Muscle layer of duodenum (tissue), 2 donors: ENCODE results near the gene ZNF140.

Source experiments
- H3K27ac ChIP-seq: one replicate; pipeline ENCODE4 v1.7.0; 2013; ENCODE audit warnings: mild to moderate bottlenecking, low read length
- H3K27me3 ChIP-seq: one replicate; pipeline ENCODE4 v1.7.0; 2013; ENCODE audit warnings: low read depth, mild to moderate bottlenecking, control low read depth, low read length
- H3K36me3 ChIP-seq, 2 donors: one replicate each; pipeline ENCODE4 v1.7.0; 2013; ENCODE audit warnings: low read length in 2 of 2, control low read depth in 1 of 2, mild to moderate bottlenecking in 1 of 2; ENCODE audit not compliant: insufficient read depth in 2 of 2, control insufficient read depth in 1 of 2
- H3K4me1 ChIP-seq, 2 donors: one replicate each; pipeline ENCODE4 v1.7.0; 2013; ENCODE audit warnings: low read length in 2 of 2, mild to moderate bottlenecking in 2 of 2, control low read depth in 1 of 2, moderate library complexity in 1 of 2; ENCODE audit not compliant: insufficient read depth in 2 of 2, control insufficient read depth in 1 of 2
- H3K4me3 ChIP-seq, 2 donors: one replicate each; pipeline ENCODE4 v1.7.0; 2013; ENCODE audit warnings: low read length in 2 of 2, low read depth in 1 of 2, mild to moderate bottlenecking in 1 of 2
- H3K9me3 ChIP-seq, 2 donors: one replicate each; pipeline ENCODE4 v1.7.0; 2013; ENCODE audit warnings: low read length in 2 of 2, control low read depth in 1 of 2, mild to moderate bottlenecking in 1 of 2; ENCODE audit not compliant: control insufficient read depth in 1 of 2
- donor health status: healthy.

ZNF140 gene

GRCh38 chr12:133081159-133081780 is 547 bp downstream of the ZNF140 start:
- Histone ChIP-seq H3K36me3 (peaks cover 38 to 52% of the 10 kb centered on the region in 2 donors), H3K4me1 (peaks cover 0 to 8% of the 10 kb centered on the region in 2 donors), H3K9me3 (peaks cover 57 to 72% of the 10 kb centered on the region in 2 donors), H3K4me3 (peak overlapping the region; percentile 82), H3K27me3 (no peaks in the 10 kb centered on the region), H3K27ac (peak overlapping the region; percentile 98)

GRCh38 chr12:133083345-133083744 is 2.6 kb downstream of the ZNF140 start:
- Histone ChIP-seq H3K27me3 (no peaks in the 10 kb centered on the region), H3K4me1 (peaks cover 0 to 8% of the 10 kb centered on the region in 2 donors), H3K9me3 (peaks cover 63 to 72% of the 10 kb centered on the region in 2 donors), H3K27ac (no peak overlapping the region), H3K36me3 (peaks cover 55 to 72% of the 10 kb centered on the region in 2 donors), H3K4me3 (peak overlapping the region; percentile 34 to 82)

DNA sequence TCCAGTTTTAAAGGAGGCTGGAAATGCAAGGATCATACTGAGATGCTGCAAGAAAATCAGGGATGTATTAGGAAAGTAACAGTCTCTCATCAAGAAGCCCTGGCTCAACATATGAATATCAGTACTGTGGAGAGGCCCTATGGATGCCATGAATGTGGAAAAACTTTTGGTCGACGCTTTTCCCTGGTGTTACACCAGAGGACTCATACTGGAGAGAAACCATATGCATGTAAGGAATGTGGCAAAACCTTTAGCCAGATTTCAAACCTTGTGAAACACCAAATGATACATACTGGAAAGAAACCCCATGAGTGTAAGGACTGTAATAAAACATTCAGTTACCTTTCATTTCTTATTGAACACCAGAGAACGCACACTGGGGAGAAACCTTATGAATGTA is 24.9 kb downstream of the ZNF140 start:
- H3K9me3 ChIP-seq: peaks cover 85 to 98% of the 10 kb centered on the region in 2 donors
- no peaks in the 10 kb centered on the region for H3K4me1 ChIP-seq
- peak overlapping the region; percentile 17 to 63 for H3K4me3 ChIP-seq
- peaks cover 40 to 100% of the 10 kb centered on the region in 2 donors for H3K36me3 ChIP-seq
- no peak overlapping the region for H3K27ac ChIP-seq
- no peaks in the 10 kb centered on the region for H3K27me3 ChIP-seq

- H3K36me3 ChIP-seq: peaks cover 34 to 96% of the 10 kb centered on the region in 2 donors
- peak overlapping the region; percentile 17 to 63 for H3K4me3 ChIP-seq
- H3K27ac ChIP-seq: no peak overlapping the region
- H3K27me3 ChIP-seq: no peaks in the 10 kb centered on the region
- H3K9me3 ChIP-seq: peaks cover 79 to 98% of the 10 kb centered on the region in 2 donors
- no peaks in the 10 kb centered on the region for H3K4me1 ChIP-seq
Observed at GRCh38 chr12:133106253-133106652, 25.5 kb downstream of the ZNF140 start.

DNA sequence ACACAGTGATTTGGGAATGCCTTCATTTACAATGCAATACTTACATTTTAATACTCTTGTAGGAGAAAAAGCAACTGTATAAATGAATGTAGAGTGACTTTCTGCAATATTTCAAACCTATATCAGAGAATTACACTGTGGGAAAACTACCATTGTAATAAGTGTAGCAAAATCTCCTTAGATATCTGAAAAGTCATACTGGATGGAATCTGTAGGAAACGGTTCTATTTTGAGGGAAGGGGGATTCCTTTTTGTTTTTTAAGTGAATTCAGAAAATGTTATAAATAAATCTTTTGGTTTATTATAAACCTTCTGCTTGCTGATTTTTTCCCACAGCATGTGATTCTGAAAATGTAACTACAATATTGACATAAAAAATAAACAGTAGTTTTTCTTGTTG is 26.4 kb downstream of the ZNF140 start:
- Histone ChIP-seq H3K9me3 (peaks cover 74 to 93% of the 10 kb centered on the region in 2 donors), H3K36me3 (peaks cover 28 to 87% of the 10 kb centered on the region in 2 donors), H3K4me3 (peak overlapping the region; percentile 17 to 63), H3K4me1 (no peaks in the 10 kb centered on the region), H3K27ac (no peak overlapping the region), H3K27me3 (no peaks in the 10 kb centered on the region)

- peaks cover 66 to 89% of the 10 kb centered on the region in 2 donors for H3K9me3 ChIP-seq
Observed at GRCh38 chr12:133108150-133108549, 27.4 kb downstream of the ZNF140 start.

DNA sequence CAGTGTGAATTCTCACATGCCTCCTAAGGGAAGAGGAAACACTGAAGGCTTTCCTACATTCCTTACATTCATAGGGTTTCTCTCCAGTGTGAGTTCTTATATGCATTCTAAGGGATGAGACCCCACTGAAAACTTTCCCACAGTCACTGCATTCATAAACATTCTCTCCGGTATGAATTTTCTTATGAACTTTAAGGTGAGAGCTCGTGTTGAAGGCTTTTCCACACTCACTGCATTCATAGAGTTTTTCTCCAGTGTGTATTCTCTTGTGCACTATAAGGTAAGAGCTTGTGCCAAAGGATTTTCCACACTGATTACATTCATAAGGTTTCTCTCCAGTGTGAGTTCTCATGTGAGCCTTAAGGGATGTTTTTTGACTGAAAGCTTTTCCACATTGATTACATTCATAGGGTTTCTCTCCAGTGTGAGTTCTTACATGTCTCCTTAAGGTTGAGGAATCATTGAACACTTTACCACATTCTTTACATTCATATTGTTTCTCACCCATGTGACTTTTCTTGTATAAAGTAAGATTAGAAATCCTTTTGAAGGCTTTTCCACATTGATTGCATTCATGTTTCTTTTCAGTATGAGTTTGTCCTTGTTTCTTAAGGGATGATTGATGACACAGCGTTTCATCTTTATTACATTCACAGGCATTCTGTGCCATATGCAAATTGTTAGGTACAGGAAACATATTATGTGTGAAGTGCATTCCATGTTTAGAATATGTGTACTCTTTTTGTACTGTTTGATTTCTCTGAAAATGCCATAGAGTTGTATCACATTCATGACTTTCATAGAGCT is 39.9 kb downstream of the ZNF140 start:
- peaks cover 86 to 94% of the 10 kb centered on the region in 2 donors for H3K9me3 ChIP-seq
- H3K27ac ChIP-seq: no peak overlapping the region
- no peaks in the 10 kb centered on the region for H3K27me3 ChIP-seq
- H3K36me3 ChIP-seq: peaks cover 22 to 94% of the 10 kb centered on the region in 2 donors
- H3K4me1 ChIP-seq: no peaks in the 10 kb centered on the region
- peak overlapping the region; percentile 35 to 58 for H3K4me3 ChIP-seq

More at GRCh38 chr12:133108150-133108549, 27.4 kb downstream of the ZNF140 start:
- peaks cover 28 to 77% of the 10 kb centered on the region in 2 donors for H3K36me3 ChIP-seq
- no peaks in the 10 kb centered on the region for H3K27me3 ChIP-seq
- H3K4me3 ChIP-seq: peak overlapping the region; percentile 17 to 63
- H3K27ac ChIP-seq: no peak overlapping the region
- no peaks in the 10 kb centered on the region for H3K4me1 ChIP-seq

DNA sequence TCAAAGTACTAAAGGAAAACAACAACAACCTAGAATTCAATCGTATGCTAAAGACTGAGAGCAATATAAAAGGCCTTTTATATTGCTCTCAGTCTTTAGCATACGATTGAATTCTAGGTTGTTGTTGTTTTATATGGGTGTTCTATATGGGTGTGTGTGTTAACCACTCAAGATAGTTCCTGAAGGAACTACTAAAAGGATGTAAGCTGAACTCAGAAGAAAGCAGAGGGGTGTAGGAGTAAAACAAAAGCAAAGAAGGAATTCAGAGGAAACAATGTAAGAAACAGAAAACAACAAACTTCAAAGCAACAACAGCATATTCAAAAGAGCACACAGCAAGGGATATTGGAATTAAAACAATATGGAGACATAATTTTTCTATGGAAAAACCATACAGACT is 44.0 kb downstream of the ZNF140 start:
- Histone ChIP-seq H3K27me3 (no peaks in the 10 kb centered on the region), H3K27ac (no peak overlapping the region), H3K4me1 (no peaks in the 10 kb centered on the region), H3K9me3 (peaks cover 70 to 71% of the 10 kb centered on the region in 2 donors), H3K4me3 (peak overlapping the region; percentile 5 to 56), H3K36me3 (peaks cover 28 to 86% of the 10 kb centered on the region in 2 donors)

DNA sequence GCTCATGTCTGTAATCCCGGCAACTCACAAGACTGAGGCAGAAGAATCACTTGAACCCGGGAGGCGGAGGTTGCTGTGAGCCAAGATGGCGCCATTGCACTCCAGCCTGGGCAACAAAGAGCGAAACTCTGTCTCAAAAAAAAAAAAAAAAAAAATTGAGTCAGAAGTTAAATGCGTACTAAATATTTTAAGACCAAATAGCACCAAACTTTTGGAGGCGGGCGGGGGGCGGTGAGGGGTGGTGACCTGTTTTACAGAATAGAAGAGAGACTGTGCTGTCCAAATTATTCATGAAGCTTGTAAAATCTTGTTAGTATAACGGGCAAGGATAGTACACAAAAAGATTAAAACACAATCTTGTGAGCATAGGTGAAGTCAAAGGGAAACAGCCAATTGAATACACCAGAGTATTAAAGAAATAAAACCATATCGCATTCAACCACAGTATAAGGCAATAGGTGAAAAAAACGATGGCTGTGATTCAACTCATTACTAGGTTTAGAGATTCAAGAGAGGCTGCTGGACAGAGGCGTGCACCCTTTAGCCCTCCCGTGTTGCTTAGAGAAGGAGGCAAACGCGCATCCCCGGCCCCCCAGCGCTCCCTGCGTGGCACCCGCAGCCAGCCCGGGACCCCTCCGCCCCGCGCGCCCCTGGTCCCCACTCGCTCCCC is 48.8 kb downstream of the ZNF140 start:
- Histone ChIP-seq H3K4me3 (peak overlapping the region; percentile 95 to 97), H3K36me3 (peaks cover 15 to 64% of the 10 kb centered on the region in 2 donors), H3K27ac (peak overlapping the region; percentile 95), H3K27me3 (no peaks in the 10 kb centered on the region), H3K4me1 (no peaks in the 10 kb centered on the region), H3K9me3 (peaks cover 30 to 46% of the 10 kb centered on the region in 2 donors)

DNA sequence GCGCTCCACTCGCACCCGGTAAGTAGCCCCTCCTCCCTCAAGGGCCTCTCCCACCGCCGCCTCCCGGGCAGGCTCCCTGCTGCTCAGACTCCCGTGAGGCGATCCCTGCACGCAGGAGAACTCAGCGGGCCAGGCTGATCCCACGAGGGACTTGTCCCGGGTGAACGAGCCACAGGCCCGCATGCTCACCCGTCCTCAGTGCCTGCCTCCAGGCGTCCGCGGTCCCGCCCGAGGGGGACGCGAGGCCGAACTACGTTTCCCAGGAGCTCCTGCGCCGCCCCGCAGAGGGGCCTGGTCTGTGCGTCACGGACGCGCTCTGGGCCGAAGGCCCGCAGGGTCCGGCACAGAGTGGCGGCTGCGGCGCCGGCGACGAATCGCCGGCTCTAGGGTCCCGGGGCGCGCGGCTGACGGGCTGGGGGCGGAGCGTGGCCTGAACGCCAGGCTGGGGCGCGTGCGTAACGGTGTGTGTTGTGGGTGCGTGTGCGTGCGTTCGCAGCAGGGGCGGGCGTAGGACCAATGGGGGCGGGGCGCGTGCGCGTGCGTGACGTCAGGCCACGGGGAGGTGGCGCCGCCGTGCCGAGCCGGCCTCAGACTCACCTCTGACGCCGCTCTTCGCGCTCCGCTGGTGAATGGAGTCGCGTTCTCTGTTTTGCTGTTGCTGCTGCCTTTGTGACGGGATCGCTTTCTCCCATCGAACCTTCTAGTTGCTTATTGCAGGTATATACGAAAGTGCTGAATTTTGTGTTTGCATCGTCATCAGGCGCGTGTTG is 49.5 kb downstream of the ZNF140 start, which contains the start of the genes ZNF10 and ZNF891:
Gene ZNF10, plus strand, starts transcription at position 590 of the 770 bp plus-strand sequence. CDS start 13,866 bp downstream, outside the sequence.
Gene ZNF891, minus strand, starts transcription at position 237 of the 770 bp plus-strand sequence. CDS start 8,356 bp downstream, outside the sequence.
- Histone ChIP-seq H3K27ac (peak within 1 kb of the TSS; percentile 95), H3K9me3 (peaks cover 27 to 45% of the 10 kb centered on the region in 2 donors), H3K27me3 (no peaks in the 10 kb centered on the region), H3K4me3 (peak within 1 kb of the TSS; percentile 95 to 97), H3K4me1 (no peaks in the 10 kb centered on the region), H3K36me3 (peaks cover 20 to 65% of the 10 kb centered on the region in 2 donors)
